ENCODE results near the gene KCTD18. TPM values are rescaled to one million over a fixed set of nuclear protein-coding genes. Genes with fewer than 3 reads are reported as not detected.

Gene KCTD18
- total RNA-seq, 4 donors from 2014 or later, result 23.2 to 31.0 (median 26.4) TPM

DNA sequence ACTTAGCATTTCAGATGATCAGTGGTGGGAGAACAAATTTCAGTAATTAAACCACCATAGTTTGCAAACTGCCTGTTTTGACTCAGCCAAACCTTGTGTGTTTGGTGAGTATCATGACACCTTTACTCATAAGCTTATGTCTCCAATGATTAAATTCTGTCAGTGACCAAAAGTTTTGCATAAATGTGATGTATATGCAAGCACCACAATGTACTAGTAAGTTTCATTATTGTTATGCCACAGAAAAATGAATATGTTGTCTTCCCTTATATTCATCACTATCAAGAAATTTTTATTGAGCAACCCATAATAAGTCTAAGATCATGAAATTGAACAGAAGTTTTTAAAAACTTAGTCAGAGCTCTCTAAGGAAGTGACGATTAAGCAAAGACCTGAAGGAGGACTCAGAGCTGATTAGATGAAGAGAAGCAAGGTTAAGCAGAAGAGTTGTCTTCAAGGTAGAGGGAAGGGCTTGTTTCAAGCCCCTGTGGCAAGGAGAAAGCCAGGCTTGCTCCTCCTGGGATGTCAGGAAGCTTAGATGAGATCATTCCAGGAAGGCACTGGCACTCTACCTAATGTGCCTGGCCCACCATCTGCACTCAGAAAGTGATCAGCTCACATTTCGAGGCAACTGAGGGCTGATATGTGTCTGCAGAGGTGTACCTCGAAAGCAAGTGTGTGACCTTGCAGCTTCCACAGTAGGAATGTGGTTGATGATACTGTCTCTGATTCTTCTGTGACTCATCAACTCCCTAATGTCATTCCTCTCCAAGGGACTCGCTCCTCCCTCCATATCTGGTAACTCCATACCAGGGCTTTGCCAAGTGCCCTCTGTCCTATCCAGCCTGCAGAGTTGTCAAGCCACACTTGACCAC, 54.7 kb downstream of the KCTD18 start:
- no peak overlapping the region for H3K4me3 ChIP-seq
- H3K27me3 ChIP-seq, result no peaks in the 10 kb centered on the region
- 90% methylated on average over 4 of the region's 4 CpGs for WGBS
- H3K36me3 ChIP-seq, result peaks cover 0 to 34% (median 21%) of the 10 kb centered on the region in 4 donors
- TF ChIP-seq, protein P1, sequence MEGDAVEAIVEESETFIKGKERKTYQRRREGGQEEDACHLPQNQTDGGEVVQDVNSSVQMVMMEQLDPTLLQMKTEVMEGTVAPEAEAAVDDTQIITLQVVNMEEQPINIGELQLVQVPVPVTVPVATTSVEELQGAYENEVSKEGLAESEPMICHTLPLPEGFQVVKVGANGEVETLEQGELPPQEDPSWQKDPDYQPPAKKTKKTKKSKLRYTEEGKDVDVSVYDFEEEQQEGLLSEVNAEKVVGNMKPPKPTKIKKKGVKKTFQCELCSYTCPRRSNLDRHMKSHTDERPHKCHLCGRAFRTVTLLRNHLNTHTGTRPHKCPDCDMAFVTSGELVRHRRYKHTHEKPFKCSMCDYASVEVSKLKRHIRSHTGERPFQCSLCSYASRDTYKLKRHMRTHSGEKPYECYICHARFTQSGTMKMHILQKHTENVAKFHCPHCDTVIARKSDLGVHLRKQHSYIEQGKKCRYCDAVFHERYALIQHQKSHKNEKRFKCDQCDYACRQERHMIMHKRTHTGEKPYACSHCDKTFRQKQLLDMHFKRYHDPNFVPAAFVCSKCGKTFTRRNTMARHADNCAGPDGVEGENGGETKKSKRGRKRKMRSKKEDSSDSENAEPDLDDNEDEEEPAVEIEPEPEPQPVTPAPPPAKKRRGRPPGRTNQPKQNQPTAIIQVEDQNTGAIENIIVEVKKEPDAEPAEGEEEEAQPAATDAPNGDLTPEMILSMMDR (IDR thresholded peaks at IDR 0.05), result no peak
- no peak for TF ChIP-seq EP300 (IDR thresholded peaks at IDR 0.05)
- no peak for TF ChIP-seq POLR2AphosphoS5 (IDR thresholded peaks at IDR 0.05)
- no peak for TF ChIP-seq POLR2A (IDR thresholded peaks at IDR 0.05; ENCODE audit: low read depth)
- DNase-seq (ENCODE audit: extremely low spot score), result no peak
- peaks cover 0 to 19% (median 8%) of the 10 kb centered on the region in 4 donors for H3K4me1 ChIP-seq
- no peaks in the 10 kb centered on the region for H3K9me3 ChIP-seq
- H3K27ac ChIP-seq (replicated peaks in 1 of 4), result no peak overlapping the region
- intact Hi-C loops (cut with DNase I), result no loop called here

DNA sequence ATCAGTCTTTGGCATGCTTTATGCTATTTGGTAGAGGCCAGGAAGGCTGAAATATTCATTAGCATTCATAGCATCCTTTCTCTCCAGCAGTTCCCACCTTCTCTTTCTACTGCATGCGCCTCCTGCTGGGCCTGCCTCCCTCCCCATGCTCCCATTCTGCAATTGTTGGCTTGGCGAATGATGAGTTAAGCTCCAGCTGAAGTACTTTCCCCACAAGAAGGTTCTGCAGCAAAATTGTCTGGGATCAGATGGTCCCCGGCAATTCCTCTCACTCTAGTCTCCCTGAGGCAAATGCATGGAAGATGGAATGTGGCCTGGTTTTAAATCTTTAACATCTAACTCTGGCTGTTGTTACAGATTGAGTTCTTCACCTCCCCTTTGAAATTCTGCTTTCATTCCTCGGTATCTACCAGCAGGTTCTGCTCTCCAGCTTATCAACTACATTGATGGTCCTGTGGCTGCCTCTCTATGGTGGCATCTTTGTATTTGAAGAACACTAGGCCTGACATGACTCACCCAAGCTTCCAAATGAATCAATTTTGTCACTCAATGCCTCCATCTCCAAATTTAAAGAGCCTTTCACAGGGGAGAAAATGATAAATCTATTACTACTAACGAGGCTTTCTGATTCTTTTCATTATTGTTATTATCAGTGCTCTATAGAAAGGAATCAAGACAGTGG, 55.9 kb downstream of the KCTD18 start:
- Histone ChIP-seq H3K27ac (replicated peaks in 1 of 4) (no peak overlapping the region), H3K27me3 (no peaks in the 10 kb centered on the region), H3K4me3 (no peak overlapping the region), H3K36me3 (peaks cover 0 to 25% (median 18%) of the 10 kb centered on the region in 4 donors), H3K4me1 (peaks cover 0 to 19% (median 8%) of the 10 kb centered on the region in 4 donors), H3K9me3 (no peaks in the 10 kb centered on the region)
- 81% methylated on average over 5 of the region's 5 CpGs for WGBS
- intact Hi-C loops (cut with DNase I), result no loop called here
- TF ChIP-seq EP300 (IDR thresholded peaks at IDR 0.05) (no peak), POLR2A (IDR thresholded peaks at IDR 0.05; ENCODE audit: low read depth) (no peak)
- DNase-seq (ENCODE audit: extremely low spot score), result no peak

DNA sequence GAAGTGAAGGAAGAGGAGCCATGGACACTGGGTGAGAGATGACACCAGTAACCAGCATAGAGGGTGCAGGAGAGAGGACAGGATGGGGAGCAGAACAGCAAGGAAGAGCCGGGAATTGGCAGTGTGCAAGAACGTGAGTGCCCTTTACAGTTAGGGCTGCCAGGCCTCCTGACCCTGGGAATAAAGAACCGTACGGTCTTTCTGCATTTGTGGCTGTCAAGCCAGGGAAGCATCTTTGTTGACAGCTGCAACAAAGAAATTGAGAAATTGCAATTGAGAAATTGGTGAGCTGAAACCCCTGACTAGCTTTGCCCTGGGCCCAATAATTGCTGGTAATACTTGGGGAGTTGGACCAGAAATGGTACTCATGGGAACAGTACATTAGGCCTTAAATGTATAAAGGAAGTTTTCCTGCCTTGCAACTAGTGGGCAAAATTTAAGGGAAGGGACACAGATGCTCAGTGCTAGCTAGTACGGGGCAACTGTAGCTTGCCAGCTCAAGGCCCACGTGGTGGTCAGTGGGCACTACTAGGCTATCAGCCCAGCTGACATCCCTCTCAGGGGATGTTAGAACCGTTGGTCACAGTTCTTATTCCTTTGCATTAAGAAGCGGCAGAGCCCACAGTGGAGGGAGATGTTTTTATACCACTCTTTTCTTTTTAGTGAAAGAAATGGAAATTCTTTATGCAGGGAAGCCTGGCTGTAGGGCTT, 56.6 kb downstream of the KCTD18 start:
- H3K27me3 ChIP-seq, result no peaks in the 10 kb centered on the region
- WGBS, result 90% methylated on average over 8 of the region's 8 CpGs
- intact Hi-C loops (cut with DNase I), result no loop called here
- H3K9me3 ChIP-seq, result no peaks in the 10 kb centered on the region
- peaks cover 0 to 19% (median 8%) of the 10 kb centered on the region in 4 donors for H3K4me1 ChIP-seq
- no peak for DNase-seq (ENCODE audit: extremely low spot score)
- no peak overlapping the region for H3K27ac ChIP-seq (replicated peaks in 1 of 4)
- H3K36me3 ChIP-seq, result peaks cover 0 to 24% (median 18%) of the 10 kb centered on the region in 4 donors
- no peak overlapping the region for H3K4me3 ChIP-seq
- TF ChIP-seq POLR2A (IDR thresholded peaks at IDR 0.05; ENCODE audit: low read depth) (no peak), EP300 (IDR thresholded peaks at IDR 0.05) (no peak)

DNA sequence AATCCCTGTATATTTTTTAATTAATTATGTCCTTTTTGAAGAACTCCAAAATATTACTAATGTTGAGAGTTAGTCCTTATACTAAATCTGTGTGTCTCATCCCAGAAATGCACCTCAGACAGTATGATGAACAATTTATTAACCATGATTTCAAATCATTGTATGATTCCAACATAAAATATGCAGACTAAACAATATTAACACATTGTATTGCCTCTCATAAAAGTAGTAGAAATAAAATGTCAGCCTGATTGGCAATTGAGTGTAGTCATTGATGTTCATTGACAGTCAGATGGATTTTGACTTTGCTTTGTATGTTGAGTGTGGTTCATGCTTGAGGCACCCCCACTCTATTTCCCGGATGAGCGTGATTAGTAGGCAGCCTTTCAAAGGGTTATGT, 57.5 kb downstream of the KCTD18 start:
- no peak for DNase-seq (ENCODE audit: extremely low spot score)
- intact Hi-C loops (cut with DNase I), result no loop called here
- H3K27ac ChIP-seq (replicated peaks in 1 of 4), result no peak overlapping the region
- no peak for TF ChIP-seq POLR2AphosphoS5 (IDR thresholded peaks at IDR 0.05)
- TF ChIP-seq, protein P1 (IDR thresholded peaks at IDR 0.05), result no peak
- no peak for TF ChIP-seq POLR2A (IDR thresholded peaks at IDR 0.05; ENCODE audit: low read depth)
- no peak for TF ChIP-seq EP300 (IDR thresholded peaks at IDR 0.05)
- H3K36me3 ChIP-seq, result peaks cover 0 to 33% (median 16%) of the 10 kb centered on the region in 4 donors
- no peak overlapping the region for H3K4me3 ChIP-seq
- no peaks in the 10 kb centered on the region for H3K27me3 ChIP-seq
- H3K4me1 ChIP-seq, result peaks cover 0 to 19% (median 8%) of the 10 kb centered on the region in 4 donors
- H3K9me3 ChIP-seq, result no peaks in the 10 kb centered on the region
- 97% methylated on average over 2 of the region's 2 CpGs for WGBS

DNA sequence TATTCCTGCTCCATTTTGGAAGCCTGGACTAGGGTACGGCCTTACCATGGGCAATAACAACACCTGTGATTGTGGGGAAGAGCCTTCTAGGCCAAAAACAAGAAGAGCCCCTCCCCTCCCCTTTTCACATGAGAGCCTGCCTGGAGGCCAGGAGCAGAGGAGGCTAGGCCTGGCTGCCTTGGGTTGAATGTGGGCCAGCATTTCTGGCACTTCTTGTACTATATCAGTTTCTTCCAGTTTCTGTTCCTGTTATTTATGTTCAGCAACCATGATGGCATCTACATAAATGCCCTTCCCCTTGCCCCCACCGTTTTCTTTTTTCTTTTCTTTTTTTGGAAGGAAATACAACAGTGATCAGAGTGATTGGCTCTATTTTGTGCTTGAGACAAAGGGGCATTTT, 58.4 kb downstream of the KCTD18 start:
- 82% methylated on average over 2 of the region's 2 CpGs for WGBS
- H3K36me3 ChIP-seq, result peaks cover 0 to 36% (median 17%) of the 10 kb centered on the region in 4 donors

More for the DNA sequence above, 58.4 kb downstream of the KCTD18 start:
- no peak overlapping the region for H3K27ac ChIP-seq (replicated peaks in 1 of 4)
- no peaks in the 10 kb centered on the region for H3K9me3 ChIP-seq
- H3K27me3 ChIP-seq, result no peaks in the 10 kb centered on the region
- intact Hi-C loops (cut with DNase I), result no loop called here
- no peak overlapping the region for H3K4me3 ChIP-seq
- H3K4me1 ChIP-seq, result peaks cover 0 to 14% (median 8%) of the 10 kb centered on the region in 4 donors
- DNase-seq (ENCODE audit: extremely low spot score), result no peak
- TF ChIP-seq, protein P1 (IDR thresholded peaks at IDR 0.05), result no peak
- TF ChIP-seq POLR2AphosphoS5 (IDR thresholded peaks at IDR 0.05) (no peak), POLR2A (IDR thresholded peaks at IDR 0.05; ENCODE audit: low read depth) (no peak), EP300 (IDR thresholded peaks at IDR 0.05) (no peak)

Measured in esophagus muscularis mucosa (tissue), 4 donors.